GM18498 (cell line): Measurements from ENCODE around the gene ALS2.
"Not testable (repeated sequence)": the region's sequence is repeated elsewhere in the genome, so short reads cannot be mapped to it uniquely, and the experiment has no call there.

Source experiments
- ATAC-seq: cut with Tn5 transposase; IDR thresholded peaks from one replicate; pipeline ENCODE4 v1.9.1; 2021; ENCODE audit warnings: mild to moderate bottlenecking, moderate library complexity; ENCODE audit not compliant: unreplicated experiment

Gene ALS2

GRCh38 chr2:201696151-201696659 lies 84.5 kb downstream of the ALS2 start:
- no peak for ATAC-seq

GRCh38 chr2:201685156-201685555 lies 95.6 kb downstream of the ALS2 start:
- no peak for ATAC-seq

DNA sequence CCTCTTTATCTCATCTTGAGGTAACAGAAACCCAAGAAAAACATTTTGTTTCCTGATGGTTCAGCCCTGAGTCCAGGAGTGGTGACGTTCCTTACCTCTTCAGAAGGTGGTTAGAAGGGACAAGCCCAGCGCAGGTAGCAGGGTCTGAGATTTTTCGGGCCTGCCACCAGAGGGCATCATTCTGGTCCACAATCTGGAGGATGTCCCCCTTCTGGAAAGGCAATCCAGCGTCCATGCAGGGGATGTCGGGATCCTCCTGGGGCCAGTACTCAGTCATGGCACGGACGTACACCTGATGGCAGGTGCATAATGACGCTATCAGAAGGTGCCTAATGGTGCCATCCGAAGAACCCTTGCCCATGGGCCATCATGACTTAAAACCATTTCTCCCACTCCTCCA lies 100.0 kb downstream of the ALS2 start:
- ATAC-seq: no peak

DNA sequence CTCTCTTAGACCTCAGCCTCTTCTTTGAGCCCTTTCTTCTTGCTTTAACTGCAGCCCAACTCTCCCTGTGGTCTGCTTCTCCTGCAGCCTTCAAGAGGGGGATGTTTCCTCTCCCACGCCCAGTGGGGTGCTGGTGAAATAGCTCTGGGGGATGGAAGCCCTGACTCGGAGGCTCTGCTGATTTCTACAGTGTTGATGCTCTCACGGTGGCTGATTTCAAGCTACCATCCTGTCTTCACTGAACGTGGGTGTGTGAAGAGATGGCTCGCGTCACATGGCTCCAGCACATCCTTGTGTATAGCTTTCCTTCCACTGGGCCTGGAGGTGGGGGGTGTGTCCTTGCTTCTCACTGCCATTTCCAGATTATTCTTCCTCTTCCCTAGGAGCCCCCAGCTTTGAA lies 102.3 kb downstream of the ALS2 start:
- ATAC-seq: no peak

GRCh38 chr2:201675454-201675853 lies 105.3 kb downstream of the ALS2 start:
- no peak for ATAC-seq

GRCh38 chr2:201674794-201675193 lies 105.9 kb downstream of the ALS2 start:
- ATAC-seq: no peak

DNA sequence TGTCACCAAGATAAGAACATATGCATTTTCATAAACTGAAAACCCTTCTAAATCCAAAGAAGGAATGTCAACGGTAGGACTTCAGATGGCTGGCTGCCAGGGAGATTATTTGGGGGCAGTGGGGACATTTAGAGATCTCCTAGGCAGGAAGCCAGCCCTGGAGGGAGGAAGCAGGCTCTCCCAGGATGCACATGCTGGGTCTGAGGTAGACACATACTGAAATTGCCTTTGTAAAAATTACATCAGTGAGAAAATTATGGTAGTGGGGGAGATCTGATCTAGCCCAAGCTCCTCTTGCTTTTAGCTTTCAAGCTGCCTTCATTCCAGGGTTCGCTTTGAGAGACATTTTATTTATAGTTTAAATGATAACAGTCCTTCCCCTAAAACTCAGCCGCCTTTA lies 106.4 kb downstream of the ALS2 start:
- no peak for ATAC-seq

GRCh38 chr2:201673546-201673945 lies 107.2 kb downstream of the ALS2 start:
- no peak for ATAC-seq

DNA sequence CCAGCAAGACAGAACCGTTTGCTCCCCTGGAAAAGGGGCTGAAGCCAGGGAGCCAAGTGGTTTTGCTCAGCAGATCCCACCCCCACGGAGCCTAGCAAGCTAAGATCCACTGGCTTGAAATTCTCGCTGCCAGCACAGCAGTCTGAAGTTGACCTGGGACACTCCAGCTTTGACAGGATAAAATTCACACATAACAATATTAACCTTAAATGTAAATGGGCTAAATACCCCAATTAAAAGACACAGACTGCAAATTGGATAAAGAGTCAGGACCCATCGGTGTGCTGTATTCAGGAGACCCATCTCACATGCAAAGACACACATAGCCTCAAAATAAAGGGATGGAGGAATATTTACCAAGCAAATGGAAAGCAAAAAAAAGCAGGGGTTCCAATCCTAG lies 109.5 kb downstream of the ALS2 start:
- ATAC-seq: not testable (repeated sequence)

GRCh38 chr2:201669865-201670264 lies 110.9 kb downstream of the ALS2 start:
- ATAC-seq: no peak

- ATAC-seq: no peak
These were observed 112.3 kb downstream of the ALS2 start for GRCh38 chr2:201668402-201668910.

- ATAC-seq: no peak
These were observed 116.4 kb downstream of the ALS2 start for GRCh38 chr2:201664334-201664733.

DNA sequence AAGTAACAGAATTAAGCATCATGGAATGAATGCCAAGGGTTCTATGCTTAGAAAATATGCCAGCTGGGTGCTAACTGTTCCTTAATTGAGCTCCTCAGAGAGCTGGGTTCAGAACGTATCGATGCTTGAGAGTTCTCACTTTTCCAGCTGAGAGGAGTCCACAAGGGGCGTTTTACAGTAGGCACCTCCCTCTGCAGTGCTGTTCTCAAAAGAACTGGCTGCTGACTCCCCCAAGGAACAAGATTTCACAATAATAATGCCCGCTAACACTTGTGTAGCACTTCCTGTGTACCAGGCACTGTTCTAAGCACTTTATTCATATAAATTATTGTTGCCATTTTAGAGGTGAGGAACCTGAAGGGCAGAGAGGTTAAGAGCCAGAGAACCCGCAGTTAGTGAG lies 119.4 kb downstream of the ALS2 start:
- no peak for ATAC-seq

DNA sequence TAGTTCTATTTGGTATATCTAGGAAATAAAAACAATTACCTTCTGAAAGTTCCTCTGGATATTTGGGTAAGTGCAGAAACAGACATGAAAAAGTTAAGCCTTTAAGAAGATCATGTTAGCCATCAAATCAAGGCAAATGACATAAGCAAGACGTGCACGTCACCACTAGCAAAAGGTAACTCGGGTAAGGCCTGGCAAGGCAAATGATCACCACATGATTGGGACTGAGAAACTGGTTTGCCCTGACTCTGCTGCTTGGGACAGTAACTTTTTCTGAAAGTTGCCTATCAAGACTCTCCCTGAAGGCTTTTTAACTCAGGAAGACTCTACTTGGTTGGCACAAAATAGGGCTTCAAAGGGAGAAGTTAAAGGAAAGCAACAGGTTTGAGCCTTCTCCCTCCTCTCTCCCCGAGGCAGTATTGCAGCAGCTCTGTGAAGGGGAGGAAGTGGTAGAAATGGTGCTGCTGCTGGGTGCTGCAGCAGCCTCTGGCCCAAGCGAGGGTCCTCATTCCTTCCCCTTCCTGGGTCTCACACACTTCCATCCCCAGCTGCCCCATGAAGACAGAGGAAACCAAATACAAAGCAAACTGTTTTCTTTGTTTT lies 120.3 kb downstream of the ALS2 start:
- no peak for ATAC-seq

- no peak for ATAC-seq
These were observed 124.0 kb downstream of the ALS2 start for GRCh38 chr2:201656740-201657139.

DNA sequence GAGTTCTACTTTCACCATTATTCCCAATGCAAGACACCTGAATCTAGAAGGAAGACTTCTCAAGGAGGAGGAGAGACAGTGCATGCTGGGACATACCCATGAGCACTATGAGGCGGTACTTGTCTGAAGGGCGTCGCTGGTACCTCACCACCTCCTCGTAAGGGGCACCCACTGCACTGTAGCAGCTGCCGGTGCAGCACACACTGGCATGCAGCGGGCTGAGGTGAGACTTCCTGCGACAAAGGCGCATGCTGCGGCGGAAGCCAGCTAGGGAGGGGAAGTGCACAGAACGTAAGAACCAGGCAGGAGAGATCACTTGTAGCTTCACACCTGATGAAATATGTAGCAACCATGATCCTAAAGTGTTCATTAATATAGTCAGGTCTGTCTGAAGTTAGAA lies 124.6 kb downstream of the ALS2 start:
- ATAC-seq: no peak

GRCh38 chr2:201654616-201655384 lies 125.9 kb downstream of the ALS2 start:
- ATAC-seq: no peak

- ATAC-seq: no peak
These were observed 127.5 kb downstream of the ALS2 start for GRCh38 chr2:201653221-201653620.
